Stimulated activated CD8-positive, alpha-beta memory T cell treated with anti-CD3 and anti-CD28 coated beads, Interleukin-2, amount 100 ng/mL, for 48 hours (primary cell): Measurements from ENCODE around the gene RSPH1.

ENCODE experiments used
- DNase-seq, 2 donors: peaks; one replicate each; pipeline ENCODE4 v3.0.0-alpha.2; 2020; ENCODE audit warnings: low read depth in 2 of 2

The RSPH1 gene

GRCh38 chr21:42429856-42430255, 66.2 kb downstream of the RSPH1 start:
- DNase-seq: no peak

- DNase-seq: no peak
These were observed 67.0 kb downstream of the RSPH1 start for GRCh38 chr21:42429021-42429420.

GRCh38 chr21:42427809-42428419, 68.1 kb downstream of the RSPH1 start:
- no peak for DNase-seq

GRCh38 chr21:42426876-42427480, 69.0 kb downstream of the RSPH1 start:
- no peak for DNase-seq

GRCh38 chr21:42426424-42426823, 69.6 kb downstream of the RSPH1 start:
- DNase-seq: no peak

GRCh38 chr21:42425591-42425990, 70.4 kb downstream of the RSPH1 start:
- no peak for DNase-seq

GRCh38 chr21:42424914-42425541, 71.0 kb downstream of the RSPH1 start:
- DNase-seq: no peak

GRCh38 chr21:42423685-42424084, 72.3 kb downstream of the RSPH1 start:
- no peak for DNase-seq

- DNase-seq: no peak
These were observed 72.8 kb downstream of the RSPH1 start for GRCh38 chr21:42423197-42423675.
